Left kidney (tissue), 1 donor: ENCODE results near the gene ZNF79. TPM values are rescaled to one million over a fixed set of nuclear protein-coding genes. Genes with fewer than 3 reads are reported as not detected.

Experiments used
- polyA plus RNA-seq: library from polyadenylated mRNA; unstranded; fragments of 120-200 nt; gene quantifications from one replicate; pipeline ENCODE4 v1.2.1, GENCODE V29; 2013; ENCODE audit not compliant: insufficient read length

ZNF79 gene
- polyA plus RNA-seq, 1 donor, result 6.9 TPM

Other genes with a start within 250 kb of the ZNF79 start
- 19.8 TPM for gene GARNL3, start 159.6 kb upstream of the ZNF79 start, polyA plus RNA-seq
- 19.9 TPM for gene SLC2A8, start 27.2 kb upstream of the ZNF79 start, polyA plus RNA-seq
- 1,367 TPM for gene RPL12, start 27.0 kb downstream of the ZNF79 start, polyA plus RNA-seq
- gene LRSAM1, start 27.1 kb downstream of the ZNF79 start, polyA plus RNA-seq, result 18.1 TPM
- gene STXBP1, start 187.9 kb downstream of the ZNF79 start, polyA plus RNA-seq, result 32.2 TPM